Measurements from ENCODE around the gene POMC.

POMC gene

GRCh38 chr2:25115902-25116301 is 52.5 kb downstream of the POMC start:
- TF ChIP-seq CTCF (IDR thresholded peaks at IDR 0.05; ENCODE audit: insufficient read depth, low read depth, low read length, missing control alignments) = no peak
- H3K4me3 ChIP-seq (ENCODE audit: low read length) = no peak overlapping the region
- no peak for DNase-seq (ENCODE audit: low read depth)

- no peak overlapping the region for H3K4me3 ChIP-seq (ENCODE audit: low read length)
- TF ChIP-seq CTCF (IDR thresholded peaks at IDR 0.05; ENCODE audit: insufficient read depth, low read depth, low read length, missing control alignments) = no peak
- DNase-seq (ENCODE audit: low read depth) = no peak
Measured at GRCh38 chr2:25115249-25115883, 53.0 kb downstream of the POMC start.

- no peak overlapping the region for H3K4me3 ChIP-seq (ENCODE audit: low read length)
- no peak for DNase-seq (ENCODE audit: low read depth)
- TF ChIP-seq CTCF (IDR thresholded peaks at IDR 0.05; ENCODE audit: insufficient read depth, low read depth, low read length, missing control alignments) = no peak
Measured at GRCh38 chr2:25112113-25112512, 56.3 kb downstream of the POMC start.

All from epithelial cell of esophagus (primary cell).